K562 (cell line): Measurements from ENCODE around the gene BOC.

Source experiments
- CHD2 ChIP-seq: IDR thresholded peaks from 2 replicates; pipeline ENCODE4 v1.6.1; 2011; ENCODE audit warnings: low read depth, low read length
- FOXA1 ChIP-seq: fragments of 450-650 bp; IDR thresholded peaks from 2 replicates; pipeline ENCODE4 v1.6.1; 2016; ENCODE audit warnings: mild to moderate bottlenecking, borderline replicate concordance
- ZNF551 ChIP-seq: fragments of 250-450 bp; sonication (Bioruptor Pico); IDR thresholded peaks from 2 replicates; pipeline ENCODE4 v1.5.0; 2021; ENCODE audit warnings: mild to moderate bottlenecking, moderate library complexity
- TF ChIP-seq, protein P1 (sequence below), 3 experiments: IDR thresholded peaks in 2 of 3; conservative IDR thresholded peaks in 1 of 3; 2 replicates each; pipeline ENCODE4 v1.5.1; 2011 to 2012; ENCODE audit warnings: low read length in 3 of 3, mild to moderate bottlenecking in 3 of 3, control low read depth in 2 of 3, improper control_type of control experiment in 1 of 3, inconsistent platforms in 1 of 3, low read depth in 1 of 3, mixed read lengths in 1 of 3, moderate library complexity in 1 of 3; ENCODE audit not compliant: insufficient read depth in 2 of 3

- TF ChIP-seq, protein P1, sequence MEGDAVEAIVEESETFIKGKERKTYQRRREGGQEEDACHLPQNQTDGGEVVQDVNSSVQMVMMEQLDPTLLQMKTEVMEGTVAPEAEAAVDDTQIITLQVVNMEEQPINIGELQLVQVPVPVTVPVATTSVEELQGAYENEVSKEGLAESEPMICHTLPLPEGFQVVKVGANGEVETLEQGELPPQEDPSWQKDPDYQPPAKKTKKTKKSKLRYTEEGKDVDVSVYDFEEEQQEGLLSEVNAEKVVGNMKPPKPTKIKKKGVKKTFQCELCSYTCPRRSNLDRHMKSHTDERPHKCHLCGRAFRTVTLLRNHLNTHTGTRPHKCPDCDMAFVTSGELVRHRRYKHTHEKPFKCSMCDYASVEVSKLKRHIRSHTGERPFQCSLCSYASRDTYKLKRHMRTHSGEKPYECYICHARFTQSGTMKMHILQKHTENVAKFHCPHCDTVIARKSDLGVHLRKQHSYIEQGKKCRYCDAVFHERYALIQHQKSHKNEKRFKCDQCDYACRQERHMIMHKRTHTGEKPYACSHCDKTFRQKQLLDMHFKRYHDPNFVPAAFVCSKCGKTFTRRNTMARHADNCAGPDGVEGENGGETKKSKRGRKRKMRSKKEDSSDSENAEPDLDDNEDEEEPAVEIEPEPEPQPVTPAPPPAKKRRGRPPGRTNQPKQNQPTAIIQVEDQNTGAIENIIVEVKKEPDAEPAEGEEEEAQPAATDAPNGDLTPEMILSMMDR (IDR thresholded peaks at IDR 0.05 in 2 of 3, conservative IDR thresholded peaks at IDR 0.05 in 1 of 3; ENCODE audit: insufficient read depth in 2 of 3, low read depth in 1 of 3, low read length in 3 of 3): no peak
- TF ChIP-seq FOXA1: no peak
- no peak for TF ChIP-seq ZNF551 (CRISPR knock-in tag)
- TF ChIP-seq CHD2: no peak
Observed at GRCh38 chr3:113291572-113291971, 80.2 kb downstream of the BOC start.
